Loucy (cell line): ENCODE data around the gene LASP1.

ENCODE experiments used
- EZH2phosphoT487 ChIP-seq: fragments of 200-600 bp; IDR thresholded peaks from 2 replicates; pipeline ENCODE4 v1.6.1; 2018; ENCODE audit warnings: antibody characterized with exemption, mild to moderate bottlenecking, moderate library complexity, borderline replicate concordance
- TF ChIP-seq, protein P1 (sequence below): fragments of 200-600 bp; sonication (generic); conservative IDR thresholded peaks from 2 replicates; pipeline ENCODE4 v1.5.1; 2014; ENCODE audit warnings: mild to moderate bottlenecking, antibody characterized with exemption, low read length

GRCh38 chr17:38892620-38893019, 22.8 kb downstream of the LASP1 start:
- TF ChIP-seq, protein P1, sequence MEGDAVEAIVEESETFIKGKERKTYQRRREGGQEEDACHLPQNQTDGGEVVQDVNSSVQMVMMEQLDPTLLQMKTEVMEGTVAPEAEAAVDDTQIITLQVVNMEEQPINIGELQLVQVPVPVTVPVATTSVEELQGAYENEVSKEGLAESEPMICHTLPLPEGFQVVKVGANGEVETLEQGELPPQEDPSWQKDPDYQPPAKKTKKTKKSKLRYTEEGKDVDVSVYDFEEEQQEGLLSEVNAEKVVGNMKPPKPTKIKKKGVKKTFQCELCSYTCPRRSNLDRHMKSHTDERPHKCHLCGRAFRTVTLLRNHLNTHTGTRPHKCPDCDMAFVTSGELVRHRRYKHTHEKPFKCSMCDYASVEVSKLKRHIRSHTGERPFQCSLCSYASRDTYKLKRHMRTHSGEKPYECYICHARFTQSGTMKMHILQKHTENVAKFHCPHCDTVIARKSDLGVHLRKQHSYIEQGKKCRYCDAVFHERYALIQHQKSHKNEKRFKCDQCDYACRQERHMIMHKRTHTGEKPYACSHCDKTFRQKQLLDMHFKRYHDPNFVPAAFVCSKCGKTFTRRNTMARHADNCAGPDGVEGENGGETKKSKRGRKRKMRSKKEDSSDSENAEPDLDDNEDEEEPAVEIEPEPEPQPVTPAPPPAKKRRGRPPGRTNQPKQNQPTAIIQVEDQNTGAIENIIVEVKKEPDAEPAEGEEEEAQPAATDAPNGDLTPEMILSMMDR, result no peak
- TF ChIP-seq EZH2phosphoT487, result no peak
